CD8-positive, alpha-beta memory T cell (primary cell): ENCODE results near the gene MYO5C. TPM values are rescaled to one million over a fixed set of nuclear protein-coding genes. Genes with fewer than 3 reads are reported as not detected.
A peak's percentile ranks its signal among the peaks of the same experiment; 100 is the strongest.

Experiments used
- CTCF ChIA-PET: fragments of 350-600 bp; sonication (Branson Sonifier 250); formaldehyde crosslinking; loops from one replicate; lab custom pipeline; 2021; ENCODE audit warnings: antibody characterized with exemption; lab: Charles Lee
- POLR2A ChIA-PET: fragments of 350-600 bp; sonication (Branson Sonifier 250); formaldehyde crosslinking; loops from one replicate; lab custom pipeline; 2021; ENCODE audit warnings: antibody characterized with exemption; lab: Charles Lee
- DNase-seq, 5 donors: peaks; one replicate each; pipeline versions ENCODE4 v3.0.0 to v3.0.0-alpha.2; 2020 to 2022; ENCODE audit warnings: mixed read lengths in 1 of 5
- H3K27ac ChIP-seq: one replicate; pipeline ENCODE4 v1.7.0; 2013; ENCODE audit warnings: low read depth, mild to moderate bottlenecking, low read length, moderate library complexity
- H3K27me3 ChIP-seq: 2 replicates; pipeline ENCODE4 v1.7.0; 2013; ENCODE audit warnings: low read length, mild to moderate bottlenecking; ENCODE audit not compliant: insufficient read depth, poor library complexity, severe bottlenecking
- H3K36me3 ChIP-seq: 2 replicates; pipeline ENCODE4 v1.7.0; 2013; ENCODE audit warnings: mild to moderate bottlenecking, low read length, moderate library complexity; ENCODE audit not compliant: insufficient read depth
- H3K4me1 ChIP-seq: 2 replicates; pipeline ENCODE4 v1.7.0; 2013; ENCODE audit warnings: mild to moderate bottlenecking, low read length, moderate library complexity; ENCODE audit not compliant: insufficient read depth
- H3K4me3 ChIP-seq: 2 replicates; pipeline ENCODE4 v1.7.0; 2013; ENCODE audit warnings: mild to moderate bottlenecking, low read length
- H3K9me3 ChIP-seq: 2 replicates; pipeline ENCODE4 v1.7.0; 2013; ENCODE audit warnings: mild to moderate bottlenecking, low read length
- H3K27ac Mint-ChIP-seq, 8 donors: one replicate each; pipeline ENCODE4 v1.8.0; 2020 to 2021; ENCODE audit warnings: mixed read lengths in 8 of 8, mild to moderate bottlenecking in 6 of 8, inconsistent platforms in 3 of 8, moderate library complexity in 3 of 8
- H3K27me3 Mint-ChIP-seq, 2 donors: one replicate each; pipeline ENCODE4 v1.8.0; 2020 to 2021; ENCODE audit warnings: mixed read lengths in 2 of 2, mild to moderate bottlenecking in 1 of 2, moderate library complexity in 1 of 2
- H3K36me3 Mint-ChIP-seq, 3 donors: one replicate each; pipeline ENCODE4 v1.8.0; 2020 to 2021; ENCODE audit warnings: mixed read lengths in 3 of 3, inconsistent platforms in 1 of 3, mild to moderate bottlenecking in 1 of 3
- H3K4me1 Mint-ChIP-seq, 3 donors: one replicate each; pipeline ENCODE4 v1.8.0; 2020 to 2021; ENCODE audit warnings: mixed read lengths in 3 of 3, inconsistent platforms in 1 of 3, mild to moderate bottlenecking in 1 of 3
- H3K4me3 Mint-ChIP-seq, 7 donors: one replicate each; pipeline ENCODE4 v1.8.0; 2020 to 2021; ENCODE audit warnings: mixed read lengths in 7 of 7, mild to moderate bottlenecking in 6 of 7, moderate library complexity in 4 of 7, inconsistent platforms in 2 of 7
- H3K9me3 Mint-ChIP-seq, 5 donors: one replicate each; pipeline ENCODE4 v1.8.0; 2020 to 2022; ENCODE audit warnings: mixed read lengths in 5 of 5, mild to moderate bottlenecking in 3 of 5, moderate library complexity in 2 of 5, inconsistent platforms in 1 of 5
- polyA plus RNA-seq: library from polyadenylated mRNA; unstranded; fragments of 300-500 nt; fragmentation: Illumina TruSeq; gene quantifications from one replicate; pipeline ENCODE4 v1.2.3, GENCODE V29; 2021
- total RNA-seq, 2 experiments: library from RNA; stranded (reverse); gene quantifications; one replicate each; pipeline ENCODE4 v1.2.3, GENCODE V29; 2021

The MYO5C gene
- total and polyA plus RNA-seq, 3 experiments from 2014 or later: 0.18 to 0.48 (median 0.33) TPM

- Histone ChIP-seq H3K27ac (no peak overlapping the region), H3K4me1 (peaks cover 14% of the 10 kb centered on the region), H3K27me3 (no peaks in the 10 kb centered on the region), H3K9me3 (no peaks in the 10 kb centered on the region), H3K36me3 (no peaks in the 10 kb centered on the region), H3K4me3 (peak overlapping the region; percentile 8)
- Mint-ChIP-seq H3K27ac (peak overlapping the region in 7 of 8 donors; percentile 14 to 86 (median 67)), H3K4me1 (peaks cover 10 to 21% (median 11%) of the 10 kb centered on the region in 3 donors), H3K36me3 (no peaks in the 10 kb centered on the region), H3K4me3 (peak overlapping the region; percentile 10 to 88 (median 70)), H3K27me3 (no peaks in the 10 kb centered on the region), H3K9me3 (no peaks in the 10 kb centered on the region)
- peak; percentile 52 to 83 (median 69) for DNase-seq
- ChIA-PET CTCF (interaction anchor here (0.6 to 5.7 kb wide), 24 partner anchors 9 to 491 kb away, joined by 3 to 62 read pairs (median 4); no protein-coding TSS in a partner anchor), POLR2A (interaction anchor here (0.6 kb wide), 1 partner anchor 9 kb away, joined by 3 read pairs; no protein-coding TSS in a partner anchor)
Measured at GRCh38 chr15:52256366-52256765, 39.2 kb downstream of the MYO5C start.

GRCh38 chr15:52255935-52256334, 39.7 kb downstream of the MYO5C start:
- Mint-ChIP-seq H3K27ac (peak overlapping the region in 1 of 8 donors; percentile 43), H3K4me1 (peaks cover 8 to 17% (median 11%) of the 10 kb centered on the region in 3 donors), H3K27me3 (no peaks in the 10 kb centered on the region)

GRCh38 chr15:52255008-52255407, 40.6 kb downstream of the MYO5C start:
- Histone ChIP-seq H3K36me3 (no peaks in the 10 kb centered on the region), H3K4me1 (peaks cover 10% of the 10 kb centered on the region), H3K9me3 (no peaks in the 10 kb centered on the region), H3K4me3 (no peak overlapping the region), H3K27me3 (no peaks in the 10 kb centered on the region), H3K27ac (no peak overlapping the region)
- DNase-seq: no peak
- no peaks in the 10 kb centered on the region for H3K9me3 Mint-ChIP-seq
- H3K4me3 Mint-ChIP-seq: no peak overlapping the region
- ChIA-PET POLR2A (no interaction called here), CTCF (interaction anchor here (5.7 kb wide), 1 partner anchor 480 kb away, joined by 62 read pairs; no protein-coding TSS in a partner anchor)
- H3K36me3 Mint-ChIP-seq: no peaks in the 10 kb centered on the region
- peaks cover 4 to 12% (median 11%) of the 10 kb centered on the region in 3 donors for H3K4me1 Mint-ChIP-seq
- H3K27ac Mint-ChIP-seq: peak overlapping the region in 1 of 8 donors; percentile 15
- H3K27me3 Mint-ChIP-seq: no peaks in the 10 kb centered on the region

More at GRCh38 chr15:52255935-52256334, 39.7 kb downstream of the MYO5C start:
- CTCF ChIA-PET: interaction anchor here (1.3 to 5.7 kb wide), 7 partner anchors 9 to 482 kb away, joined by 3 to 62 read pairs (median 7); no protein-coding TSS in a partner anchor
- Histone ChIP-seq H3K36me3 (no peaks in the 10 kb centered on the region), H3K27me3 (no peaks in the 10 kb centered on the region), H3K4me3 (no peak overlapping the region), H3K4me1 (peaks cover 10% of the 10 kb centered on the region), H3K27ac (no peak overlapping the region), H3K9me3 (no peaks in the 10 kb centered on the region)
- H3K4me3 Mint-ChIP-seq: peak overlapping the region in 1 of 7 donors; percentile 70
- H3K36me3 Mint-ChIP-seq: no peaks in the 10 kb centered on the region
- POLR2A ChIA-PET: no interaction called here
- no peaks in the 10 kb centered on the region for H3K9me3 Mint-ChIP-seq
- DNase-seq: no peak

GRCh38 chr15:52254391-52254790, 41.2 kb downstream of the MYO5C start:
- Mint-ChIP-seq H3K36me3 (no peaks in the 10 kb centered on the region), H3K9me3 (no peaks in the 10 kb centered on the region), H3K27ac (no peak overlapping the region), H3K4me1 (peaks cover 4 to 12% (median 11%) of the 10 kb centered on the region in 3 donors), H3K27me3 (peaks cover 0 to 3% of the 10 kb centered on the region in 2 donors), H3K4me3 (no peak overlapping the region)
- ChIA-PET CTCF (interaction anchor here (5.7 kb wide), 1 partner anchor 480 kb away, joined by 62 read pairs; no protein-coding TSS in a partner anchor), POLR2A (no interaction called here)
- no peaks in the 10 kb centered on the region for H3K27me3 ChIP-seq
- H3K36me3 ChIP-seq: no peaks in the 10 kb centered on the region
- H3K9me3 ChIP-seq: no peaks in the 10 kb centered on the region
- H3K27ac ChIP-seq: no peak overlapping the region
- peaks cover 10% of the 10 kb centered on the region for H3K4me1 ChIP-seq
- DNase-seq: no peak
- no peak overlapping the region for H3K4me3 ChIP-seq

- CTCF ChIA-PET: no interaction called here
- H3K27me3 Mint-ChIP-seq: peaks cover 0 to 3% of the 10 kb centered on the region in 2 donors
- Histone ChIP-seq H3K27ac (no peak overlapping the region), H3K9me3 (no peaks in the 10 kb centered on the region), H3K4me1 (peaks cover 10% of the 10 kb centered on the region), H3K4me3 (no peak overlapping the region), H3K36me3 (no peaks in the 10 kb centered on the region), H3K27me3 (no peaks in the 10 kb centered on the region)
- H3K36me3 Mint-ChIP-seq: no peaks in the 10 kb centered on the region
- H3K4me1 Mint-ChIP-seq: peaks cover 4 to 12% (median 11%) of the 10 kb centered on the region in 3 donors
- no peak overlapping the region for H3K27ac Mint-ChIP-seq
- no peak for DNase-seq
- H3K9me3 Mint-ChIP-seq: no peaks in the 10 kb centered on the region
- H3K4me3 Mint-ChIP-seq: no peak overlapping the region
- POLR2A ChIA-PET: no interaction called here
Measured at GRCh38 chr15:52252781-52253180, 42.8 kb downstream of the MYO5C start.

- no peaks in the 10 kb centered on the region for H3K9me3 Mint-ChIP-seq
- no peak for DNase-seq
- peaks cover 0 to 3% of the 10 kb centered on the region in 2 donors for H3K27me3 Mint-ChIP-seq
- H3K36me3 ChIP-seq: no peaks in the 10 kb centered on the region
- H3K4me3 ChIP-seq: no peak overlapping the region
- ChIA-PET CTCF (no interaction called here), POLR2A (no interaction called here)
- H3K27ac ChIP-seq: no peak overlapping the region
- H3K4me1 Mint-ChIP-seq: peaks cover under 1 to 3% (median 2%) of the 10 kb centered on the region in 3 donors
- no peak overlapping the region for H3K27ac Mint-ChIP-seq
- H3K36me3 Mint-ChIP-seq: no peaks in the 10 kb centered on the region
- no peaks in the 10 kb centered on the region for H3K9me3 ChIP-seq
- H3K4me1 ChIP-seq: no peaks in the 10 kb centered on the region
- no peak overlapping the region for H3K4me3 Mint-ChIP-seq
- H3K27me3 ChIP-seq: no peaks in the 10 kb centered on the region
Measured at GRCh38 chr15:52251144-52251860, 44.3 kb downstream of the MYO5C start.

GRCh38 chr15:52247461-52247860, 48.1 kb downstream of the MYO5C start:
- Mint-ChIP-seq H3K36me3 (no peaks in the 10 kb centered on the region), H3K4me1 (peaks cover 0 to 2% (median 0%) of the 10 kb centered on the region in 3 donors), H3K9me3 (no peaks in the 10 kb centered on the region), H3K27me3 (peaks cover 0 to 7% of the 10 kb centered on the region in 2 donors), H3K27ac (peak overlapping the region in 1 of 8 donors; percentile 24), H3K4me3 (no peak overlapping the region)
- no peak overlapping the region for H3K4me3 ChIP-seq
- ChIA-PET POLR2A (no interaction called here), CTCF (interaction anchor here (4.0 kb wide), 1 partner anchor 10 kb away, joined by 19 read pairs; no protein-coding TSS in a partner anchor)
- DNase-seq: no peak
- H3K9me3 ChIP-seq: no peaks in the 10 kb centered on the region
- no peaks in the 10 kb centered on the region for H3K27me3 ChIP-seq
- H3K36me3 ChIP-seq: no peaks in the 10 kb centered on the region
- H3K4me1 ChIP-seq: no peaks in the 10 kb centered on the region
- no peak overlapping the region for H3K27ac ChIP-seq
